ENCODE data around the gene OR52B2.

OR52B2 gene

DNA sequence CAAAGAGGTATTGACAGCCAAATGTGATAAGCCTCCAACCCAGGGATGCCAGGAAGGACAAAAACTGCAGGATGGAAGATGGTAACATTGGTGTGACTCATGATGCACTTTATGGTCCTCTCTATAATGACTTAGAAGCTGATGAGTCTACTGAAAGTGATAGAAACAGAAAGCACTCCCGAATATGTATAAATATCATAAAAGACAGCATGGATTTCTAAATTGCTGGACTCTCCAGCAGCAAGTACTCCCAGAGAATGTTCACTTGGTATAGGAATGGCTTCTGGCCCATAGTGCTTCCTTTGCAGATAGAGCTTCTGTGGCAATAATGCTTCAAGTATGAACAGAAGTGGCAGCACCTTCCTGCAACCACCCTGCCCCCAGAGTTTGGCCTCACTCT lies at the start of gene OR52B2:
Gene OR52B2, minus strand, starts transcription at position 101 of the 400 bp plus-strand sequence. Its CDS starts 0 bp downstream, at position 101.
- no peak for DNase-seq
- H3K27me3 ChIP-seq = no peaks in the 10 kb centered on the region
- H3K9me3 ChIP-seq = peaks cover 0 to 2% (median under 1%) of the 10 kb centered on the region in 3 donors
- no peaks in the 10 kb centered on the region for H3K4me1 ChIP-seq
- H3K4me3 ChIP-seq = no peak within 1 kb of the TSS
- no peak within 1 kb of the TSS for H3K27ac ChIP-seq
- H3K36me3 ChIP-seq = no peaks in the 10 kb centered on the region
- intact Hi-C loops (cut with DNase I; ENCODE audit: low total_unique reads) = no loop called here
- TF ChIP-seq CTCF (IDR thresholded peaks at IDR 0.05) = no peak

- Histone ChIP-seq H3K4me1 (no peaks in the 10 kb centered on the region), H3K36me3 (peaks cover 74 to 97% (median 80%) of the 10 kb centered on the region in 3 donors)
- peak in 1 of 2 donors; percentile 47 for DNase-seq
Observed at GRCh38 chr11:6219359-6219758, 49.2 kb upstream of the OR52B2 start.

GRCh38 chr11:6217722-6218121 lies 47.6 kb upstream of the OR52B2 start:
- DNase-seq = no peak
- H3K4me3 ChIP-seq = no peak overlapping the region
- no peaks in the 10 kb centered on the region for H3K27me3 ChIP-seq
- H3K27ac ChIP-seq = no peak overlapping the region
- peaks cover 68 to 96% (median 71%) of the 10 kb centered on the region in 3 donors for H3K36me3 ChIP-seq
- H3K9me3 ChIP-seq = no peaks in the 10 kb centered on the region
- TF ChIP-seq CTCF (IDR thresholded peaks at IDR 0.05) = no peak
- intact Hi-C loops (cut with DNase I; ENCODE audit: low total_unique reads) = no loop called here
- H3K4me1 ChIP-seq = no peaks in the 10 kb centered on the region

More at GRCh38 chr11:6219359-6219758, 49.2 kb upstream of the OR52B2 start:
- Histone ChIP-seq H3K27ac (no peak overlapping the region), H3K27me3 (no peaks in the 10 kb centered on the region), H3K9me3 (no peaks in the 10 kb centered on the region), H3K4me3 (no peak overlapping the region)
- intact Hi-C loops (cut with DNase I; ENCODE audit: low total_unique reads) = no loop called here
- no peak for TF ChIP-seq CTCF (IDR thresholded peaks at IDR 0.05)

DNA sequence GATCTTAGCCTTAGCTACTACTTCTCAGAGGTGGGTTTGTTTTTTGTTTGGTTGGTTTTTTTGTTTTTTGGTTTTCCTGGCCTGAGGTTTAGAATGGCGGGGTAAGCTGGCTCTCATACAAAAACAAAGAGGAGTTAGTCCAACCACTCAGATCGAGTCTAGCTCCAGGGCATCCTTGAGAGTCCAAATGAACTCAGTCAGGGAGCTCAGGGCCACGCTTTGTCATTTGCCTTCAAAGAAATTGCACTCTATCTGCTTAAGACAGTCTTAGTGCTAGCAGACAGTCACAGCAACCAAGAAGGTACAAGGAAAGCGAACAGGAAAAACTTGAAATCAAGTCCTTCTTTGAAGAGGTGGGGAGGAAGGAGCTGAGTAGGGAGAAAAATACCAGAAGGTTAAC lies 46.4 kb upstream of the OR52B2 start:
- H3K27me3 ChIP-seq = no peaks in the 10 kb centered on the region
- no peak for TF ChIP-seq CTCF (IDR thresholded peaks at IDR 0.05)

GRCh38 chr11:6214530-6214929 lies 44.4 kb upstream of the OR52B2 start:
- Histone ChIP-seq H3K27ac (no peak overlapping the region), H3K9me3 (no peaks in the 10 kb centered on the region), H3K4me1 (no peaks in the 10 kb centered on the region), H3K27me3 (no peaks in the 10 kb centered on the region), H3K36me3 (peaks cover 68 to 96% (median 83%) of the 10 kb centered on the region in 3 donors), H3K4me3 (no peak overlapping the region)
- TF ChIP-seq CTCF (IDR thresholded peaks at IDR 0.05) = no peak
- DNase-seq = no peak
- intact Hi-C loops (cut with DNase I; ENCODE audit: low total_unique reads) = no loop called here

More for the DNA sequence above, 46.4 kb upstream of the OR52B2 start:
- no peak overlapping the region for H3K27ac ChIP-seq
- intact Hi-C loops (cut with DNase I; ENCODE audit: low total_unique reads) = no loop called here
- DNase-seq = no peak
- no peaks in the 10 kb centered on the region for H3K4me1 ChIP-seq
- no peaks in the 10 kb centered on the region for H3K9me3 ChIP-seq
- H3K36me3 ChIP-seq = peaks cover 64 to 96% (median 67%) of the 10 kb centered on the region in 3 donors
- H3K4me3 ChIP-seq = no peak overlapping the region

Data from tibial artery (tissue), 4 donors.